KMS-11 (cell line): ENCODE data around the gene MOB3B.

Experiments
- H2AFZ ChIP-seq: fragments of 200-600 bp; sonication (generic); 2 replicates; pipeline ENCODE4 v1.6.1; 2016; ENCODE audit warnings: antibody characterized with exemption, mixed run types, low read depth
- H3K27ac ChIP-seq: fragments of 200-600 bp; sonication (generic); 2 replicates; pipeline ENCODE4 v1.6.1; 2016; ENCODE audit warnings: mild to moderate bottlenecking, mixed run types
- H3K27me3 ChIP-seq: fragments of 200-600 bp; sonication (generic); 2 replicates; pipeline ENCODE4 v1.6.1; 2017; ENCODE audit warnings: mild to moderate bottlenecking, low read depth, mixed run types, moderate library complexity; ENCODE audit not compliant: insufficient read depth
- H3K36me3 ChIP-seq: fragments of 200-600 bp; sonication (generic); 2 replicates; pipeline ENCODE4 v1.6.1; 2017; ENCODE audit warnings: mild to moderate bottlenecking, mixed run types; ENCODE audit not compliant: insufficient read depth
- H3K4me1 ChIP-seq: fragments of 200-600 bp; sonication (generic); 2 replicates; pipeline ENCODE4 v1.6.1; 2016; ENCODE audit warnings: mild to moderate bottlenecking, low read depth, mixed run types; ENCODE audit not compliant: poor library complexity, severe bottlenecking
- H3K4me2 ChIP-seq: fragments of 200-600 bp; sonication (generic); 2 replicates; pipeline ENCODE4 v1.7.0; 2016; ENCODE audit warnings: mild to moderate bottlenecking, mixed run types
- H3K4me3 ChIP-seq: fragments of 200-600 bp; sonication (generic); IDR thresholded peaks from 2 replicates; pipeline ENCODE4 v1.6.1; 2017; ENCODE audit warnings: low read depth, low read length, mixed read lengths; ENCODE audit not compliant: insufficient read depth
- H3K79me2 ChIP-seq: fragments of 200-600 bp; sonication (generic); 2 replicates; pipeline ENCODE4 v1.6.1; 2016; ENCODE audit warnings: low read depth, mixed run types; ENCODE audit not compliant: insufficient read depth
- H3K9ac ChIP-seq: fragments of 200-600 bp; sonication (generic); 2 replicates; pipeline ENCODE4 v1.6.1; 2016; ENCODE audit warnings: mild to moderate bottlenecking, mixed run types
- H4K20me1 ChIP-seq: fragments of 200-600 bp; sonication (generic); 2 replicates; pipeline ENCODE4 v1.6.1; 2016; ENCODE audit warnings: mild to moderate bottlenecking, mixed run types; ENCODE audit not compliant: insufficient read depth
- CTCF ChIP-seq: fragments of 200-600 bp; sonication (generic); conservative IDR thresholded peaks from 2 replicates; pipeline ENCODE4 v1.6.1; 2017; ENCODE audit warnings: low read depth, mild to moderate bottlenecking, antibody characterized with exemption, low read length, moderate library complexity, mixed read lengths

The MOB3B gene

DNA sequence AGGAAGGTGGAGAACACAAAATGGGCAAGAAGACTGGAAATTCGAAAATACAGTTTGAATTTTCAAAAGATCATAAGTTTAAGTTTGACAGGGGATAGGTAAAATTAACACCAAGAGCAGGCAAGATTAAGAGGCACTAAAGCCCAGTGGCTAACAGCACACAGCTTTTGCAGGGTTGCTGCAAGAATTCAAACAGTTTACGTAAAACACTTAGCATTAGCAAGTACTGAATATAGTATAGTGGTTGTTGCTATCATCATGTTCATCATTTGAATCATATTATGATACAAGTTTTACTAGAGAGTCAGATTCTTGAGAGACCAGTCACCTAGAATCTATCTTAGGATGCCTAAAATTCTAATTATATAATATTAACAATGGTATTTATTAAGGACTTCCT lies 66.8 kb downstream of the MOB3B start:
- H3K27me3 ChIP-seq = no peaks in the 10 kb centered on the region
- H3K9ac ChIP-seq = no peak overlapping the region
- TF ChIP-seq CTCF = no peak
- H3K36me3 ChIP-seq = no peaks in the 10 kb centered on the region
- no peaks in the 10 kb centered on the region for H3K4me1 ChIP-seq
- H3K79me2 ChIP-seq = no peaks in the 10 kb centered on the region
- no peaks in the 10 kb centered on the region for H4K20me1 ChIP-seq
- H2AFZ ChIP-seq = no peak overlapping the region
- no peak overlapping the region for H3K27ac ChIP-seq
- H3K4me2 ChIP-seq = no peak overlapping the region
- H3K4me3 ChIP-seq = no peak overlapping the region

DNA sequence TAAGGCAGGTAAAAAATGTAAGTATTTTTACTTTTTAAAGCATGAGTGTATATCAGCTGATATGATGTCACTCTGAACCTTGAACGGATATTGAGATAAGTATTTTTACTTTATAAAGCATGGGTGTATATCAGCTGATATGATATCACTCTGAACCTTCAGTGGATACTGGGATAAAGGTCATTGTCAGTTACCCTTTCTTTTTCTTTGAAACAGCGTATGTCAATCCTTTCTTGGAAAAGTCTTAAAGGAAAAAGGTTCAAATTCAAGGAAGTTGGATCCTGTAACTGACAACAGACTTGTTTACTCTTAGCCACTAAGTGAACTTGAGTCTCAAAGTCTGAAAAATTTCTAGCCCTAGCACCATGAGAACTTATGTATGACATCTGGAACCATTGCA lies 67.2 kb downstream of the MOB3B start:
- H3K9ac ChIP-seq = no peak overlapping the region
- H3K27ac ChIP-seq = no peak overlapping the region
- no peak overlapping the region for H3K4me2 ChIP-seq
- no peaks in the 10 kb centered on the region for H3K79me2 ChIP-seq
- H2AFZ ChIP-seq = no peak overlapping the region
- TF ChIP-seq CTCF = no peak
- no peaks in the 10 kb centered on the region for H3K4me1 ChIP-seq
- no peaks in the 10 kb centered on the region for H4K20me1 ChIP-seq
- H3K27me3 ChIP-seq = no peaks in the 10 kb centered on the region
- H3K4me3 ChIP-seq = no peak overlapping the region
- no peaks in the 10 kb centered on the region for H3K36me3 ChIP-seq

- no peaks in the 10 kb centered on the region for H3K4me1 ChIP-seq
- no peak overlapping the region for H3K27ac ChIP-seq
Observed at GRCh38 chr9:27460226-27461023, 69.2 kb downstream of the MOB3B start.

GRCh38 chr9:27457445-27457844 lies 72.2 kb downstream of the MOB3B start:
- TF ChIP-seq CTCF = no peak
- no peaks in the 10 kb centered on the region for H3K4me1 ChIP-seq
- H3K4me2 ChIP-seq = no peak overlapping the region
- H4K20me1 ChIP-seq = no peaks in the 10 kb centered on the region
- no peaks in the 10 kb centered on the region for H3K36me3 ChIP-seq
- no peaks in the 10 kb centered on the region for H3K79me2 ChIP-seq
- no peak overlapping the region for H3K9ac ChIP-seq
- no peak overlapping the region for H3K27ac ChIP-seq
- no peak overlapping the region for H2AFZ ChIP-seq
- no peaks in the 10 kb centered on the region for H3K27me3 ChIP-seq
- no peak overlapping the region for H3K4me3 ChIP-seq

More at GRCh38 chr9:27460226-27461023, 69.2 kb downstream of the MOB3B start:
- Histone ChIP-seq H3K79me2 (no peaks in the 10 kb centered on the region), H3K4me3 (no peak overlapping the region), H3K4me2 (no peak overlapping the region), H2AFZ (no peak overlapping the region), H3K9ac (no peak overlapping the region), H4K20me1 (no peaks in the 10 kb centered on the region), H3K36me3 (no peaks in the 10 kb centered on the region), H3K27me3 (no peaks in the 10 kb centered on the region)
- no peak for TF ChIP-seq CTCF
